ENCODE results near the gene IGFN1.

Gene IGFN1

DNA sequence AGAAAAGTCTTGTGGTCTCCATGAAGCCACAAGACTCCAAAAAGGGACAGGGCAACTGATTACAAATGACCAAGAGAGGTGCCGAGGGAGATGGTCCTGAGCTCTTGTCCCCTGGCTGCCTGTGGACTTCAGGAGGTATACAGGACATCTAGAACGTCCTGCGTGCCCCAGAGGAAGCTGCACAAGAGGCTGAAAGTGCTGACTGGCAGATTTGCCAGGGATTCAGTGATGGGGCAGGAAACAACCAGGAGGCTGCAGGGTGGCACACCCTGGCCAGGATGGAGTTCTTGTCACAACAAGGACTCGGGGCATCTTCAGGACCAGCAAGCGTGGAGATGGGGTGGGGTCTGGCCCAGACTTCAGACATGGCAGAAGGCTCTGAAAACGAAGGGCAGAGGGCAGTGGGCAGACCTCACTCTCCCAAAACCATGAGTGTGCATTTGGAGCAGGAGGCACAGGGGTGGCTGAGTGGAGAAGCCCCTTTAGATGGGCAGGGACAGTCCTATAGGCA, 79.3 kb downstream of the IGFN1 start:
- Mint-ChIP-seq H3K36me3 (ENCODE audit: low read depth) (no peaks in the 10 kb centered on the region), H3K4me3 (no peak overlapping the region), H3K27ac (no peak overlapping the region), H3K9me3 (no peaks in the 10 kb centered on the region), H3K27me3 (ENCODE audit: low read depth) (peaks cover 14% of the 10 kb centered on the region), H3K4me1 (ENCODE audit: low read depth) (no peaks in the 10 kb centered on the region)
- DNase-seq (ENCODE audit: low spot score) = no peak

- DNase-seq (ENCODE audit: low spot score) = no peak
- no peaks in the 10 kb centered on the region for H3K4me1 Mint-ChIP-seq (ENCODE audit: low read depth)
- no peaks in the 10 kb centered on the region for H3K9me3 Mint-ChIP-seq
- H3K4me3 Mint-ChIP-seq = no peak overlapping the region
- no peak overlapping the region for H3K27ac Mint-ChIP-seq
- H3K27me3 Mint-ChIP-seq (ENCODE audit: low read depth) = peaks cover 11% of the 10 kb centered on the region
- no peaks in the 10 kb centered on the region for H3K36me3 Mint-ChIP-seq (ENCODE audit: low read depth)
Observed at GRCh38 chr1:201270616-201271390, 80.2 kb downstream of the IGFN1 start.

GRCh38 chr1:201272799-201273198, 82.2 kb downstream of the IGFN1 start:
- Mint-ChIP-seq H3K4me3 (no peak overlapping the region), H3K4me1 (ENCODE audit: low read depth) (no peaks in the 10 kb centered on the region), H3K9me3 (no peaks in the 10 kb centered on the region), H3K27ac (no peak overlapping the region), H3K27me3 (ENCODE audit: low read depth) (no peaks in the 10 kb centered on the region), H3K36me3 (ENCODE audit: low read depth) (no peaks in the 10 kb centered on the region)
- no peak for DNase-seq (ENCODE audit: low spot score)

- Mint-ChIP-seq H3K9me3 (no peaks in the 10 kb centered on the region), H3K4me3 (no peak overlapping the region), H3K27ac (no peak overlapping the region), H3K36me3 (ENCODE audit: low read depth) (no peaks in the 10 kb centered on the region), H3K4me1 (ENCODE audit: low read depth) (no peaks in the 10 kb centered on the region), H3K27me3 (ENCODE audit: low read depth) (peaks cover 8% of the 10 kb centered on the region)
- DNase-seq (ENCODE audit: low spot score) = no peak
Observed at GRCh38 chr1:201274616-201275252, 84.1 kb downstream of the IGFN1 start.

DNA sequence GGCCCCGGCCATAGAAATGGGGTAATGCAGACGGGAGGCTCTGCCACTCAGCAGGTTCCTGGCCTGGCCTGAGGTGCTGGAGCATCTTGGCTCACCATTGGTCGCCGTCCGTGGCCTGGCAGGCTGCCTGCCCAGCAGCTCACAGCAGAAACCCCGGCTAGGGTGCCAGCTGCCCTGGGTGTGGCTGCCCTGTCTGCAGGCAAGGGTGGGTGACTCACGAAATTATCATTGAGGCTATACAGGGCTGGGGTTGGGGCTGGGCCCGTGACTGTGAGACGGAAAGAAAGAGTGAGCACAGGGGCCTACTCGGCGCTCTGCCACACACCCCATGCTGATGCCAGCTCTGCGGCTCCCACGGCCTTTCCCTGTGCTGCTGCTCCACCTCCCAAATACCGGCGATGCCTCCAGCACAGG, 84.6 kb downstream of the IGFN1 start:
- Mint-ChIP-seq H3K27me3 (ENCODE audit: low read depth) (peaks cover 12% of the 10 kb centered on the region), H3K27ac (no peak overlapping the region), H3K4me3 (no peak overlapping the region), H3K9me3 (no peaks in the 10 kb centered on the region), H3K36me3 (ENCODE audit: low read depth) (no peaks in the 10 kb centered on the region), H3K4me1 (ENCODE audit: low read depth) (no peaks in the 10 kb centered on the region)
- DNase-seq (ENCODE audit: low spot score) = no peak

- Mint-ChIP-seq H3K4me1 (ENCODE audit: low read depth) (no peaks in the 10 kb centered on the region), H3K27me3 (ENCODE audit: low read depth) (peaks cover 19% of the 10 kb centered on the region), H3K27ac (no peak overlapping the region), H3K4me3 (no peak overlapping the region), H3K9me3 (no peaks in the 10 kb centered on the region), H3K36me3 (ENCODE audit: low read depth) (no peaks in the 10 kb centered on the region)
- DNase-seq (ENCODE audit: low spot score) = no peak
Observed at GRCh38 chr1:201276891-201277290, 86.3 kb downstream of the IGFN1 start.

DNA sequence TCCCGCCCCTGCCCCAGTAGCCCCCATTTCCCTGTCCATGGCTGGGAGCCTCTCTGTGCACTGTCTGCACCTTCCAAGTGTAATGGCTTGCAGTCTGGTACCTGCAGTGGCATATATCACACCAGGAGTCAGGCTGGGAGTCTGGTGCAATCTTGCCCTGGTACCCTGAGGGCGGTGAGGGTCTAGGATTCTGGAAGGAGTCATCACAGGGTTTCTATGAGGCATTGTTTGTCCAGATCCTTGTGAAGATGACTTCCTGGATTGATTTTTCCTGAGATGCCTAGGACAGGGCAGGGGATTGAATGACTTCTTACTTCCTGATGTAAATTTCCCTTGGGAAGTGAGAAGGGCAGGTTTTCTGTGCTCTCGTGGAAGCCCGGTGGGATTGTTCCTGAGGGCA, 86.8 kb downstream of the IGFN1 start:
- H3K27ac Mint-ChIP-seq = no peak overlapping the region
- peaks cover 24% of the 10 kb centered on the region for H3K27me3 Mint-ChIP-seq (ENCODE audit: low read depth)
- no peaks in the 10 kb centered on the region for H3K4me1 Mint-ChIP-seq (ENCODE audit: low read depth)
- no peaks in the 10 kb centered on the region for H3K36me3 Mint-ChIP-seq (ENCODE audit: low read depth)
- H3K4me3 Mint-ChIP-seq = no peak overlapping the region
- no peaks in the 10 kb centered on the region for H3K9me3 Mint-ChIP-seq
- no peak for DNase-seq (ENCODE audit: low spot score)
